ELF-1 (cell line): Measurements from ENCODE around the gene MADD.

ENCODE experiments used
- DNase-seq: peaks from one replicate; pipeline ENCODE4 v3.0.0-alpha.2; 2016; ENCODE audit warnings: low read depth, low spot score

Gene MADD

GRCh38 chr11:47379317-47379716 is 109.4 kb downstream of the MADD start:
- DNase-seq: no peak
